ENCODE results near the gene SUSD4.
"Not testable (repeated sequence)": the region's sequence is repeated elsewhere in the genome, so short reads cannot be mapped to it uniquely, and the experiment has no call there.

The SUSD4 gene

DNA sequence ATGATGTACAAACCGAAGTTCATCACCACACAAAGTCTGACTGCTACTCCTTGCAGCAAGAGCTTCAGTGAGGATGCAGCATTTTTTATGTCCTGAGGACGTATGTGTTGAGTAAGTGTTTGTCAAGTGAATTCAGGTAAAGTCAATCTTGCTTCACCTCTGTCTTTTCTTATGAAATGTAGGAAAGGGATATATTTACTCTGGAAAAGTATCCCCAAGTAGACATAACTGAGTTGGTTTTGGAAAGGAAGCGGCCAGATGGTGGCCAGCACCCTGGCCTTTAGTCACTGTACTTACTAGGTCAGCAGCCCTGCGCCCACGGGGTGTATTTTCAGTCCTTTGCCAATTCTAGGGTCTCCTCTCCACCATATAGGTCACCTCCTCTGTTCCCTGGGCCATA lies 75.2 kb downstream of the SUSD4 start:
- DNase-seq: no peak

DNA sequence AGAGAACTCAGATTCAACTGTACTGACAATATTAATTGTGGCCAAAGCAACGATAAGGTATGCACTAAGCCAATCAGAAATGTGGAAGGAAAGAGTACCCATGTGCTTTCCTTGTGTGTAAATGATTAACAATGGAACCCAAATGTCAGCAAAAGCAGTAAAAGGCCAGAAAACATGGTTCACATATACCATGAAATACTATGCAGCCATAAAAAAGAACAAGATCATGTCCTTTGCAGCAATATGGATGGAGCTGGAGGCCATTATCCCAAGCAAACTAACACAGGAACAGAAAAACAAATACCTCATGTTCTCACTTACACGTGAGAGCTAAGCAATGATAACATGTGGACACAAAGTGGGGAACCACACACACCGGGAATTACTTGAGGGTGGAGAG lies 78.5 kb downstream of the SUSD4 start:
- DNase-seq: no peak

DNA sequence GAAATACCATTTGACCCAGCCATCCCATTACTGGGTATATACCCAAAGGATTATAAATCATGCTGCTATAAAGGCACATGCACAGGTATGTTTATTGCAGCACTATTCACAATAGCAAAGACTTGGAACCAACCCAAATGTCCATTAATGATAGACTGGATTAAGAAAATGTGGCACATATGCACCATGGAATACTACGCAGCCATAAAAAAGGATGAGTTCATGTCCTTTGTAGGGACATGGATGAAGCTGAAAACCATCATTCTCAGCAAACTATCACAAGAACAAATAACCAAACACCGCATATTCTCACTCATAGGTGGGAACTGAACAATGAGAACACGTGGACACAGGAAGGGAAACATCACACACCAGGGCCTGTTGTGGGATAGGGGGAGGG lies 80.3 kb downstream of the SUSD4 start:
- not testable (repeated sequence) for DNase-seq

DNA sequence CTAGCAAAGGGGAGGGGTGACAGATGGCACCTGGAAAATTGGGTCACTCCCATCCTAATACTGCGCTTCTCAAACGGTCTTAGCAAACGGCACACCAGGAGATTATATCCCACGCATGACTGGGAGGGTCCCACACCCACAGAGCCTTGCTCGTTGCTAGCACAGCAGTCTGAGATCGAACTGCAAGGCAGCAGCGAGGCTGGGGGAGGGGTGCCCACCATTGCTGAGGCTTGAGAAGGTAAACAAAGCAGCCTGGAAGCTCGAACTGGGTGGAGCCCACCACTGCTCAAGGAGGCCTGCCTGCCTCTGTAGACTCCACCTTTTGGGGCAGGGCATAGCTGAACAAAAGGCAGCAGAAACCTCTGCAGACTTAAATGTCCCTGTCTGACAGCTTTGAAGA lies 85.7 kb downstream of the SUSD4 start:
- not testable (repeated sequence) for DNase-seq

DNA sequence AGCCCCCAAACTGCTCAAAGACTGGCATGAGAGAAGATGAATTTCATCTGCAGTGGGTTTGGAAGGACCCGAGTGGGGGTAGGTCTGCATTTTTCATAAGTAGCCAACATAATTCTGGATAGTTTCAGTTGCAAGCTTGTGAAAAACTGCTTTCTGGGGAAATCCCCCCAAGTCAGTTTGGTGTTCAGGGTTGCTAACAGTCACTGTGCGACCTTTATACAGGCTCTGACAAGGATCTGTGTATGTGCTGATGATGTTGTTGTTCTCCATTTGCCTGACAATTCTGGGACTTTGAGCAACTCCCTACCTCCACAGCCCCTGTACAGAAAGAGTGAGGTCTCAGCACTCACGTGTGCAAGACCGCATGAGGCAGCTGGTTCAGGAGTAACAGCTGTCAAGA lies 87.9 kb downstream of the SUSD4 start:
- DNase-seq: no peak

DNA sequence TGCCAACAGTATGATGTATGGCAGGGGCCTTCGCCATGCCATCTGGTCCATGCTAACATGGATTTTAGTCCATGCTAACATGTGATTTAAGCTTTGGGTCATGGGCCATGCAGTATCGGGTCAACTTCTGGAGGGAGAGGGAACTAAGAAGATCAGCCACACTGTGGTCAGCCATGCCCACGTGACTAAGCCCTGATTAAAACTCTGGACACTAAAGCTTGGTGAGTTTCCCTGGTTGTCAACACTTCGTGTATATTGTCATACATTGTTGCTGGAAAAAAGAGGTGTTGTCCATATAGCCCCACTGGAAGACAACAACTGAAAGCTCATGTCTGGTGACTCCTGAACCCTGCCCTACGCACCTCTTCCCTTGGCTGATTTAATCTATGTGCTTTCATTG lies 90.5 kb downstream of the SUSD4 start:
- no peak for DNase-seq

DNA sequence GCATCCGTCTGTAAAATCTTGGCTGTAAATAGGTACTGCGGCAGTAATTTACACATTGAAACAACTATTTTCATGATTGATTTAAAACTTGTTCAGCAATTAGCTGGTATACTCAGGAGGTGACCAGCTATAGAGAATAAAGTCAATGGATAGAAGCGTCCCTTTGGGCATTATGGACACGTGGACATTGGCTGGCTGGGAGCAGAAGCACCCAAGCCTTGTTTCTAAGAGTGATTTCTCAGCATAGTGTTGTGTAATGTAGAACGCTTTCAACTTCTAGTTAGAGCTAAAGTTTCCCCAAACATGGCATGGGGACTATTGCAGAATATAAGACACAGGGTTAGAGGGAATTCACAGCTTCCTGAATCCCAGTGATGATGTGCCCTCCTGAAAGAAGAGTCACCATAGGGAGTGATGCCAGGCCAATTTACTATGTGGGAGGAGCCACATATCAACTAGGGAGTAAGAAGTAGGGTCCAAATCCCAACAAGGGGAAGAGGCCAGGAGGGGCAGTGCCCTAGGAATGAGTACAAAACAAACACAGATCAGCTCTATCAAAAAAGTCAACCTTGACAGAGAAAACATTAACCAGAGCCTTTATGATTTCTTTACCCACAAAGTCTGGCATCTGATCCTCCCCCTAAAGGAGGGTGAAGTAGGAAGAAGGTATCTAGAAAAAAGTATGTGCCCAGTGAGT lies 92.7 kb downstream of the SUSD4 start:
- DNase-seq: no peak

DNA sequence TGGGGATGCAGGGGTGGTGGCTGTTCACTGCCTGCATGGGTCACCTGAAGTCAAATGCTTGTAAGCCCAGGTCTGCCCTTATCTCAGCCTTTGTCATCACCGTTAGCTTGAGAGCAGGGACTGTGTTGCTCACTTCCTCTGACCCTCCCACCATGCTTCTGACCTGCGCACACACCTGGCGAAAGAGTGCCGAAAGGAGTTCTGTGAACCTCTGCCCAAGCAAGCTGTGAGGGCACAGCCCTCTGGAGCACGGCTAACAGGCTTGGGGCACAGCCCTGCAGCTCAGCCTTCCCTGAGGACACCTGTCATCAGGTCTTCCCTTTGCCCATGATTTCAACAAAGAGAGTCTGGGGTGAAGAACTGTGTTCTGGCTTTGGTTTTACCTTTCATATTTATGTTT lies 93.8 kb downstream of the SUSD4 start:
- DNase-seq: no peak

DNA sequence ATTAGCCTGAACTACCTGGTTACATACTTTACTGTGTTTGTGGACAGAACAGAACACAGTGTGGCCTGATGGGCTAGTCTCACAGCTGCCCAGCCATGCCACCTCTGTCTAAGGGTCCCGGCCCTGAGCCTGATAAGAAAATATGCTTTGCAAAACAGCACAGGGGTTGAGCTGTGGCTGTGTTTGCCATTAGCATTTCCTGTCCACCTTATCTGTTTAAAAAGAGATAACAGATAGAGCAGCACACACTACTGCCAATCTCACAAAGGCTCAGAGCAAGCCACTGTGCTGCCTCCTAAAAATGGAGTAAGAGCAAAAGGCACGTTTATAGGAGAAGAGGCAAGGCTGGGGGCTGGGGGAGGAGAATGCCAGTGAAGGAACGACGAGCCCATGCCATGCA lies 95.0 kb downstream of the SUSD4 start:
- DNase-seq: no peak

DNA sequence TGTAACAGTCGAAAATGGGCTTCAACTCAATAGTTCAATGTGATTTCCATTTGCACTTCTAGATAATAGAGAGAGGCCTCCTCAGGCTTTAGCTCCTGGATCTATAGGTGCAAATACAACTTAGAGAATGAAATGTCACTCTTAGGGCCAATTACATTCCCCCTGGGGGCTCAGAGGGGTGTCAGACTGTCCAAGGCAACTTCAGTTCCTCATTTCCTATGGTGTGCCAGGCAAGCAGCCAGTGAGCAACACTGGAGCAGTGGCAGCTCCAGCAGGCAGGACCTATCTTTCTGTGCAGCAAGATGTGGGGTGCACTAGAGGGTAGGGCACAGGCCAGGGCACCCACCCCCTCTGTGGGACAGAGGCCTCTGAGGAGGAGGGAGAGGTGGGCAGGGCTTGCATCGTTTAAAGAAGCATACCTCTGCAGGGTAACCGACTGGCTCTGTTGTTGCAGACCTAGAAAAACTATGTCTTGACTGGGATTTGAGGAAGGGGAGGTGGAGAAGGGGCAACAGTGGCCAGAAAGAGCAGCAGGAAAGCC lies 97.3 kb downstream of the SUSD4 start:
- no peak for DNase-seq

DNA sequence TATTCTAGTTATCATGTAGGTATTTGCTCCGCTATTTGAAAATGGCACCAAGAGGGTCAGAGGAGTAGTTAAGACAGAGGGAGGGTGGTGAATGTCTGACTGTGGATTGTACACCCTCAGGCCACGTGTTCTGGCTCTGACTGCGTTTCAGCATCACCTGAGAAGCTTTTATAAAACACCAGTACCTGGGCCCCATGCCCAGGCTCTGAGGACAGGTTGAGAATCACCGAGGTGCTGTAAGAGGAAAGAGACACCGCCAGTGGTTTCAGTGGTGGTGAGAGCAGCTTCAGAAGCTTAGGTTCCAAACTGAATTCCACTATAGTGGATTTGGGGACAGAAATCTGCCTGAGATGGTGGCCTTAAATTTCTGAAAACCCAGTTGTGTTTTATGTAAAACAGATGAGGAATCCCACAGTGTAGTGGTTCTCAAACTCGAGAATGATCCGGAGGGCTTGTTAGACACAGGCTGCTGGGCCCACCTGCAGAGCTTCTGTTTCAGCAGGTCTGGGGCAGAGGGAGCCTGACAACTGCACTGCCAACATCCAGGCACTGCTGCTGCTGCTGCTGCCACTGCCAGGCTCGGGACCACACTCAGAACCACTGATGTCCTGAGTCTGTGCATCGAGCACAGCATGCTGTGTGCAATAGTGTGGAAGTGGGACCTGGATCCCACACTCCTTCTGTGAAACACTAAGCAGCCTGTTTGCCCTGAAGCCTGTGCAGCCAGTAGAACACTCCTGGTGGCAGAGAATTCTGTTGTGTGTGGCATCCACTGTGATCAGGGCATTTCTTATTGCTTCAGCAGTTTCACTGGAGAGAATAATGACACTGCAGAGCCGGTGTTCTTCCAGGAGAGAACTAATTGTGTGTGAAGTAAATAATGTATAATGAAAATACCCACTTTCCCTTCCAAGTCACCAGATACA lies 98.7 kb downstream of the SUSD4 start:
- no peak for DNase-seq

DNA sequence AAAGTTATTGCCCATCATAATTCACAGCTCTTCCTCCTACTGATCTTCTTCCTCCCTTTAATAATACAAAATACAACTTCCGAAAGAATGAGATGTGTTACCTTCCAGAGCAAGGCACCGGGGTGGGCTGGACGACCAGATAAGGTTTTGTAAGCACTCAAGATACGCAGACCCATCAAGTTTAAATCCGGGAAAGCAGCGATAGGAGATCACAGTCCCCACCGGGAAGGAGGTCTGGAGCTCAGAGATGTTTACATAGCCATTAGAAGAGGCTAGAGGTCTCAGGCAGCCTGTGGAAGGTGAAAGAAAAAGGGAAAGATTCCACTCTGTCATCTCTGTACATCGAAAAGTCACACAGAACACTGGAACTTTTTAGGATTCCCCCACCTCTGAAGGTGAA lies 99.4 kb downstream of the SUSD4 start:
- no peak for DNase-seq

DNA sequence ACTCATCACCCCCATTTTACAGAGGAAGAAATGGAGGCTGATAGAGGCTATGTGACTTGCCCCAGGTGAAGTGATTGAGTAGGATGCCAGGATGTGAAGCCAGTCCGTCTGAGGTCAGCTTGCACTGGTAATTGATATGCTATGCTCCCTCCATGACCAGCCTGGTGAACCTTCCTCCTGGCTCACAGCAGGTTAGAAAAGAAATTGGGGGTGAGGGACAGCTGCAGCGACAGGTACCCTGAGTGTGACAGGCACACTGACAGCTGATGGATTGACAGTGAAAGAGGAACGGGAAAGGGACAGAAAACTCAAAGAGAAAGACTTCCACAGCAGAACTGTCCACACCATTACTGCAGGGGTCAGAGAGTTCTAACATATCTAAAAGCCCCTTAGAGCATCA lies 102.1 kb downstream of the SUSD4 start:
- DNase-seq: no peak

DNA sequence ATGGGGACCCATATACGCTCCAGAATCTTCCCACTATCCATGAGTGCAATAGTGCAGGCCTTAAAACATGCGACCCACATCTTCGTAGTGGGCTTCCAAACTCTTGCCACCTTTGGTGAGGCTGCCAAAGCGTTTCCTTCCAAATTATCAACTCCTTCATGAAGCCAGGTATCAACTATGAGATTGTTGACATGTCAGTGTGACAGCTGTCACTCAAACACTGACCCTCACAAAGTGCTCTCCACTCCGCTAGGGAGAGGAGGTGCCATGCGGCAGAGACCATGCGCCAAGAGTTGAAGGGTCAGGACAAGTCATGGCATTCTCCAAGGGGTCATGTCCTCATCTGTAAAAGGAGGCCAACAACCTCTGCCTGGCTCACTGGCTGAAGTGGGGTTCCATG lies 103.3 kb downstream of the SUSD4 start:
- DNase-seq: no peak

DNA sequence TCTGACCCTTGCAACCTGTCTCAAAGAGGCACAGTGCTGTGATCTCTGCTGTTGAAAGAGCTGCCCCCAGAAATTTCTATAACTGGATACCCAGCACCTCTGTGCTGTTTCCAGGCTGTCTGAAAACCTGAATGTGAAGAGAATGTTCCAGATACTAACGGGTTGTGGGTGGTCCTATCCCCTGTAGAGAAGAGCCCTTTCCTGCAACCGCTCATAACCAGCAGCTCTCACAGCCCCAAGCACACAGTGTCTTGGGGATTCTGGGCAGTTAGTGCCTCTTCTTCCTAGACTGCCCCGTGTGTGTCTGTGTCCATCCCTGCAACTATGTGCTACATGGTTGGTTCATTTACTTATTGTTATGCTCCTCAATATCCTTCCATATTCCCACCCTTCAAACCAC lies 104.5 kb downstream of the SUSD4 start:
- no peak for DNase-seq

DNA sequence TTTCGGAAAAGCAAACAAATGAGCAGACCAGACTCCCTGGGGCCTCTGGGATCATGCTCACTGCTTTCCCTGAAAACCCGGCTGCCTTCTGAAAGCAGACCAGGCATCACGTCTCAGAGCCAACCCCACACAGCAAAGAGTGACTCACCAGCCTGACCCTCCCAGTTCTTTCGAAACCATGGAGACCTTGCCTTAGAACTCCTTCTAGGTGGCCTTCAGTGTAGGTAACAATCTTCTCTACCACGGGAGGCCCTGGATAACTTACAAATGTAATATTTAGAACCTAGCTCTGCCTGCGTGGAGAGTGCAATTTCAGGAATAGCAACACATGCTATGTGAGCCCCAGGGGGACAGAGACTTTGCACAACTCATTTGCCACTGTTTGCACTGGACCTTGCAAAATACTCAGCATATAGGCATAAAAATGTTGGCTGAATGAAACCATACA lies 105.2 kb downstream of the SUSD4 start:
- DNase-seq: no peak

DNA sequence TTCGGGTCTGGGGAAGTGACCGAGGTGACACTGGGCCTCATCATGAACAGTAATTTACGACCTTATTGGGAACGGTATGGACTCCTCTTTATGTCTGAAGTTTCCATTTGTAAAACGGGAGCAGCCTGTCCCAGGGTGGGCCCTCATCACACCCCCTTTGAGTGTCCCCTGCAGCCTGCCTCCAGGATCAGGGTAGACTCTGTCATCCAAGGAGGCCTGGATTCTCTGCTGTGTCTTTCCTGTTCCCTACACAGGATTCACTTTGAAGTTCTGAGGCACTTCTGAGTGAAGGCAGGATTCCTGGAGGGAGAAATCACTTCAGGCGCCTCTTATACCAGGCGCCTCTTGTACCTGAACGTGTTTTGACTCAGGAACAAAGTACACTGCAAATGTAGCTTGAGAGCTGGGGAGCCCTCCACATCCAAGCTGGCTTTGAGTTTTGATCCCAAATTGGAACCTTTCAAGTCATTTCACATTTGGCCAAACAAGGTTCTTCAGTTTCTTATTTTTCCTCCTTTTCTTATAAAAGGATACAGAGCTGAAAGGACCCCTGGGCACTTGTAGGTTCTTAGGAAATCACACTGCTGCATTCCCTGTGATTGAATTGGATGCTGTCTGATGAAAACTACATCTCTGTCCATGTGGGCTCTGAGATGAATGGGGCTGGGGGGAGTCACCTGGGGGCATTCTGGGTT lies 106.0 kb downstream of the SUSD4 start:
- no peak for DNase-seq

DNA sequence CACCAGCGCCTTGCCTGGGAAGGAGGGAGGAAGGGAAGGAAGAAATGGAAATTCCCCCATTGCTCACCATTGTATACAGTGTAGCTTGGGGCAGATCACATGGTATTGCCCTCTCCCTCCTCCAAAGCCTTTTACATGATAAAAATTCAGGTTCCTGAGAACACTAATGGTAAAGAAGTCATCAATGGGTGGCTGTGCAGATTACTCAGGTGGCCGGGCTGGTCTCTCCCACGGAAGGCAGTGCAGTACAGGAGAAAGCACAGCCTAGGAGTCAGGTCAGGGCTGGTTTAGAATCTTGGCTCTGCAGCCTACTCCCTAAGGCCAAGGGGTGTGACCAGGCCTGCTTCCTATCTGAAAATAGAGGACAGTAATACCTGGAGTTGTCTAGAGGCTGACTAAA lies 107.9 kb downstream of the SUSD4 start:
- no peak for DNase-seq

DNA sequence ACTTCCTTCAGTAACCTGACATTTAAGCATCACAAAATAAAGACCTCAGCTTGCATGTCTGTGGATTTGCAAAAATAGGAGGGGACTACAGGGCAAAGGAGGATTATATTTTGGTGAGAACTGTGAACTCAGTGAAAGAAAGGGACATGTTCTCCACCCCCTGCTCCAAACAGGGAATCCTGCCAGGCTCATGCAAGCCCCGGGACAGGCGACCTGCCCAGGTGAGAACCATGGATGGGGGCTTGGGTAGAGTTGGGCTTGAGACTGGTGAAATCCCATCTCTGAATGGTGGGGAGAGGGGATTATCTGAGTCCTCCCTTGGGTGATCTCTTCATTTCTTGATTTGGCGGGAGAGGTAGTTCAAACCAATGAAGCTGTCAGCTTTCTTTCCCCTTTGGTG lies 110.1 kb downstream of the SUSD4 start:
- DNase-seq: no peak

DNA sequence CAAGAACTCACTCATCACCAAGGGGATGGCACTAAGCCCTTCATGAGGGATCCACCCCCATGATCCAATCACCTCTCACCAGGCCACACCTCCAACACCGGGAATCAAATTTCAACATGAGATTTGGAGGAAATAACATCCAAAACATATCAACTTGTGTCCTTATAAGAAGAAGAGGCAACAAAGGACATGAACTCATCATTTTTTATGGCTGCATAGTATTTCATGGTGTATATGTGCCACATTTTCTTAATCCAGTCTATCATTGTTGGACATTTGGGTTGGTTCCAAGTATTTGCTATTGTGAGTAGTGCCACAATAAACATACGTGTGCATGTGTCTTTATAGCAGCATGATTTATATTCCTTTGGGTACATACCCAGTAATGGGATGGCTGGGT lies 112.6 kb downstream of the SUSD4 start:
- not testable (repeated sequence) for DNase-seq

DNA sequence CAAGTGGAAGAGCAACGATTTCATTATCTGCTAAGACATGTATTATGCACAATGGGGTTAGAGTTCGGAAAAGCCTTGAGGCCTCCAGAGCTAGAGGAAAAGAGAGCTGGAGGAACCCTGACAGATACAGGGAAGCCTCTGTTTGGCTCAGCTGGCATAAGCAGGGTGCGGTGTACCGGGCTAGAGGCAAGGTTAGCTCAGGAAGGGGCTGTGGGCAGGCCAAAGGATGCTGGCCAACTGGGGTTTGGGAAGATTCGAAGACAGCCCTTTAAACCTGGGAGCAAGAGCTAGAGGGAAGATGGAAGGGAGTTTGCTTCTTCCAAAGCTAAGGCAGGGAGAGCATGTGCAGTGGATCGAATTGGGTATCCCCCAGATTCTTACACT lies 113.4 kb downstream of the SUSD4 start:
- no peak for DNase-seq

DNA sequence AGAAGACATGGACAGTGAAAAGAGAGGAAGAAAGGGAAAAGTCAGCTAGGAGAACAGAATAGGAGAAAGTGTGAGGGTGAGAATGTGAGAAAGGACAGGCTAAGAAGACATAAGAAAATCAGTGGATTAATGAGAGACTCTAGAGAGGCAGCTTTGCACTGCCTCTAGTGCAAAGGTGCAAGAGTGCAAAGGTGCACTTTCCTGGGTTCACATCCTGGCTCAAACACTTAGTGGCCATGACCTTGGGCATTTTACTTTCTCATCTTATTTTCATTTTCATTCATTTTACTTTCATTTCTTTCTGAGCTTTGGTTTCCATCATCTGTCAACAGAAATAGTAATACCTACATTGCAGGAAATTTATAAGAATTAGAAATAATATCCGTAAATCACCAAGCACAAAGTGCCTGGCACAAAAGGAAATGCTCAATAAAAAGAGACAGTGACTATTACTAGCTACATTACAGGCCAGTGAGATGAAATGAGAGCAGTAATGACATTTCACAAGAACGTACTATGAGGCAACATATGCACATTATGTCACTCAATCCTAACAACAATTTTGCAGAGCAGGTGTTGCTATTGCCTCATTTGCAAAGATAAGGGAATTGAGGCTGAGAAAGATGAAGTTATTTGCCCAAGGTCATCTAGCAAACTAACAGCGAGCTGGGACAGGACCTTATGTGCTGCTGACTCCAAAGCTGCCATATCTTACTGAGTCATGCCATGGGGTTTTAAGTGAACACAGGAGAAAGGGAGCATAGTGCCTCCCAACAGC lies 113.9 kb downstream of the SUSD4 start:
- DNase-seq: no peak

DNA sequence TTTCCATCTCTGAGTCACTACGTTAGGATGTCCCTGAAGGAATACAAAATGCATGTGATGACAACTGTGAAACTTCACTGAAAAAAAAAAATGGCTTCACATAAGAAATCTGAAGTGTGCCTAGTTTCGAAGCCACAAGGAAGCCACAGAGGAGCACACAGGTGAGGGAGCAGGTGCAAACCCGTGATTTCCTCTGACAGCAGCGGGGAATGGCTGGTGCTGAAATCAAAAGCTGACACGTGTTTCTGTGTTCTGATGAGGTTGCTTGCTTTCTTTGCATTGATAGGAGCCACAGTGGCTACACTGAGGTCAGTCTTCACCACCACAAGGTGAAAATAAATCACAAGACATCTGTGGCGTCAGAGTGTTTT lies 115.2 kb downstream of the SUSD4 start:
- DNase-seq: peak; percentile 56

All from CD4-positive, alpha-beta T cell treated with Interferon gamma for 1 hour (primary cell).